Prostate gland (tissue), 2 donors: Measurements from ENCODE around the gene ENPP5. TPM values are rescaled to one million over a fixed set of nuclear protein-coding genes. Genes with fewer than 3 reads are reported as not detected.
"Not testable (repeated sequence)": the region's sequence is repeated elsewhere in the genome, so short reads cannot be mapped to it uniquely, and the experiment has no call there.

Experiments
- DNase-seq: peaks from one replicate; pipeline ENCODE4 v3.0.0-alpha.2; 2019; ENCODE audit warnings: low spot score
- H3K27ac ChIP-seq, 2 donors: fragments of 200-600 bp; sonication (generic); 2 replicates each; pipeline ENCODE4 v1.5.1; 2017 to 2019
- H3K27me3 ChIP-seq: fragments of 200-600 bp; sonication (generic); replicated peaks from 2 replicates; pipeline ENCODE4 v1.5.1; 2019; ENCODE audit not compliant: insufficient read depth
- H3K36me3 ChIP-seq, 2 donors: fragments of 200-600 bp; sonication (generic); 1 replicate in 1 of 2; 2 replicates in 1 of 2; pipeline versions ENCODE4 v1.5.1 to v1.8.1; 2017 to 2019
- H3K4me1 ChIP-seq: fragments of 200-600 bp; sonication (generic); replicated peaks from 2 replicates; pipeline ENCODE4 v1.5.1; 2019
- H3K4me3 ChIP-seq, 2 donors: fragments of 200-600 bp; sonication (generic); 2 replicates each; pipeline ENCODE4 v1.5.1; 2017 to 2019
- H3K9me3 ChIP-seq: fragments of 200-600 bp; sonication (generic); 2 replicates; pipeline ENCODE4 v1.5.1; 2017
- CTCF ChIP-seq, 4 experiments: fragments of 200-600 bp in 2 of 4; fragments of 450-650 bp in 2 of 4; sonication (generic) in 2 of 4; IDR thresholded peaks; 1 replicate in 3 of 4; 2 replicates in 1 of 4; pipeline ENCODE4 v1.5.1; 2016 to 2019; ENCODE audit warnings: antibody characterized with exemption in 4 of 4, mild to moderate bottlenecking in 2 of 4, moderate library complexity in 2 of 4
- POLR2A ChIP-seq: fragments of 450-650 bp; IDR thresholded peaks from one replicate; pipeline ENCODE4 v1.6.1; 2016; ENCODE audit warnings: antibody characterized with exemption, mild to moderate bottlenecking
- POLR2AphosphoS5 ChIP-seq: sonication (generic); formaldehyde crosslinking; IDR thresholded peaks from one replicate; pipeline ENCODE4 v1.6.1; 2017; ENCODE audit warnings: antibody characterized with exemption
- WGBS: methylation state at CpG from one replicate; pipeline ENCODE4 v1.1.5; 2018; 5-methylcytosine and 5-hydroxymethylcytosine counted together
- intact Hi-C: fragments of 100-400 bp; cut with DNase I; formaldehyde crosslinking; loops from one replicate; pipeline ENCODE4 v1.14.2; 2022
- total RNA-seq, 2 donors: library from RNA; depleted of rRNA; stranded (reverse); fragments of >200 nt; gene quantifications; one replicate each; pipeline ENCODE4 v1.1.0, GENCODE V29; 2016

Gene ENPP5
- total RNA-seq, 2 donors from 2014 or later = 45.7 to 90.1 TPM

GRCh38 chr6:46160102-46160501, 10.7 kb downstream of the ENPP5 start:
- no peaks in the 10 kb centered on the region for H3K36me3 ChIP-seq
- H3K27me3 ChIP-seq = no peaks in the 10 kb centered on the region
- no peaks in the 10 kb centered on the region for H3K4me1 ChIP-seq
- no peaks in the 10 kb centered on the region for H3K9me3 ChIP-seq
- no peak overlapping the region for H3K4me3 ChIP-seq
- no peak for DNase-seq
- intact Hi-C loops = no loop called here
- TF ChIP-seq CTCF (IDR thresholded peaks at IDR 0.05) (no peak), POLR2A (no peak), POLR2AphosphoS5 (no peak)
- 94% methylated on average over 5 of the region's 5 CpGs for WGBS
- no peak overlapping the region for H3K27ac ChIP-seq

- intact Hi-C loops = no loop called here
- H3K4me1 ChIP-seq = no peaks in the 10 kb centered on the region
- H3K27me3 ChIP-seq = no peaks in the 10 kb centered on the region
- H3K9me3 ChIP-seq = no peaks in the 10 kb centered on the region
- no peak overlapping the region for H3K4me3 ChIP-seq
- no peaks in the 10 kb centered on the region for H3K36me3 ChIP-seq
- no peak overlapping the region for H3K27ac ChIP-seq
- TF ChIP-seq POLR2A (no peak), POLR2AphosphoS5 (no peak), CTCF (IDR thresholded peaks at IDR 0.05) (no peak)
- no peak for DNase-seq
Observed at GRCh38 chr6:46159229-46159628, 11.6 kb downstream of the ENPP5 start.

GRCh38 chr6:46156701-46157100, 14.1 kb downstream of the ENPP5 start:
- intact Hi-C loops = no loop called here
- TF ChIP-seq POLR2AphosphoS5 (no peak), POLR2A (no peak), CTCF (IDR thresholded peaks at IDR 0.05) (no peak)
- no peak for DNase-seq
- Histone ChIP-seq H3K4me3 (no peak overlapping the region), H3K27ac (no peak overlapping the region), H3K4me1 (no peaks in the 10 kb centered on the region), H3K36me3 (no peaks in the 10 kb centered on the region), H3K27me3 (no peaks in the 10 kb centered on the region), H3K9me3 (no peaks in the 10 kb centered on the region)

GRCh38 chr6:46149066-46149465, 21.7 kb downstream of the ENPP5 start:
- H3K9me3 ChIP-seq, H3K36me3 ChIP-seq, DNase-seq, intact Hi-C loops, H3K27me3 ChIP-seq, H3K27ac ChIP-seq, H3K4me3 ChIP-seq, H3K4me1 ChIP-seq: not testable (repeated sequence)
- 83% methylated on average over 3 of the region's 3 CpGs for WGBS

- H3K27ac ChIP-seq = no peak overlapping the region
- no peaks in the 10 kb centered on the region for H3K36me3 ChIP-seq
- TF ChIP-seq CTCF (IDR thresholded peaks at IDR 0.05) (no peak), POLR2A (no peak), POLR2AphosphoS5 (no peak)
- no peaks in the 10 kb centered on the region for H3K4me1 ChIP-seq
- intact Hi-C loops = no loop called here
- no peak for DNase-seq
- no peaks in the 10 kb centered on the region for H3K9me3 ChIP-seq
- 44% methylated on average over 1 of the region's 1 CpG for WGBS
- H3K27me3 ChIP-seq = no peaks in the 10 kb centered on the region
- no peak overlapping the region for H3K4me3 ChIP-seq
Observed at GRCh38 chr6:46144270-46144669, 26.5 kb downstream of the ENPP5 start.
